BLaER1 treated with 17β-estradiol and CSF1 and Interleukin-3, amounts not matched to agents 10 nM and 100 nM (cell line): Measurements from ENCODE around the gene ADAT1.

Experiments
- H3K27ac ChIP-seq, 11 experiments: shearing (Covaris generic); formaldehyde crosslinking; 2 replicates each; pipeline ENCODE4 v1.8.1; 2022
- H3K27me3 ChIP-seq, 11 experiments: shearing (Covaris generic); formaldehyde crosslinking; 2 replicates each; pipeline ENCODE4 v1.8.1; 2022
- H3K36me3 ChIP-seq, 11 experiments: shearing (Covaris generic); formaldehyde crosslinking; 2 replicates each; pipeline ENCODE4 v1.8.1; 2022
- H3K4me1 ChIP-seq, 10 experiments: shearing (Covaris generic); formaldehyde crosslinking; 2 replicates each; pipeline ENCODE4 v1.8.1; 2022
- H3K4me2 ChIP-seq, 11 experiments: shearing (Covaris generic); formaldehyde crosslinking; 2 replicates each; pipeline ENCODE4 v1.8.1; 2022
- H3K4me3 ChIP-seq, 10 experiments: shearing (Covaris generic); formaldehyde crosslinking; 2 replicates each; pipeline ENCODE4 v1.8.1; 2022
- H3K9ac ChIP-seq, 11 experiments: shearing (Covaris generic); formaldehyde crosslinking; 2 replicates each; pipeline ENCODE4 v1.8.1; 2022
- H3K9me3 ChIP-seq, 11 experiments: shearing (Covaris generic); formaldehyde crosslinking; replicated peaks in 1 of 11; 2 replicates each; pipeline ENCODE4 v1.8.1; 2022
- H4K20me1 ChIP-seq, 11 experiments: shearing (Covaris generic); formaldehyde crosslinking; 2 replicates each; pipeline ENCODE4 v1.8.1; 2022
- Cebpa-rat ChIP-seq, 11 experiments: shearing (Covaris generic); IDR thresholded peaks; 2 replicates each; pipeline ENCODE4 v1.8.1; 2022

ADAT1 gene

GRCh38 chr16:75622761-75623605 lies at the start of gene ADAT1:
TSS of gene ADAT1 (minus strand) at chr16:75623281. CDS start at chr16:75620799, 2,482 bp downstream.
- Histone ChIP-seq H3K9ac (peak within 1 kb of the TSS; percentile 86 to 95 (median 92)), H3K4me3 (peak within 1 kb of the TSS; percentile 72 to 85 (median 82)), H3K4me1 (peaks cover 32 to 68% (median 50%) of the 10 kb centered on the region in 10 experiments), H3K27me3 (no peaks in the 10 kb centered on the region), H3K27ac (peak within 1 kb of the TSS; percentile 78 to 94 (median 88)), H3K4me2 (peak within 1 kb of the TSS; percentile 83 to 96 (median 93)), H4K20me1 (peaks cover 0 to 12% (median 7%) of the 10 kb centered on the region in 11 experiments; a peak in 10 of 22 replicates), H3K36me3 (peaks cover 50 to 67% (median 63%) of the 10 kb centered on the region in 11 experiments), H3K9me3 (no peaks in the 10 kb centered on the region)
- TF ChIP-seq Cebpa-rat (IDR thresholded peaks at IDR 0.05) = no peak

GRCh38 chr16:75667503-75667902 lies 44.4 kb upstream of the ADAT1 start:
- Histone ChIP-seq H3K4me1 (no peaks in the 10 kb centered on the region), H3K9ac (no peak overlapping the region), H3K27ac (no peak overlapping the region), H3K36me3 (peaks cover 0 to under 1% (median 0%) of the 10 kb centered on the region in 11 experiments; a peak in 2 of 22 replicates), H3K4me3 (no peak overlapping the region), H3K9me3 (peaks cover 0 to 4% (median 0%) of the 10 kb centered on the region in 11 experiments; a peak in 2 of 22 replicates), H4K20me1 (no peaks in the 10 kb centered on the region), H3K27me3 (no peaks in the 10 kb centered on the region), H3K4me2 (no peak overlapping the region)
- no peak for TF ChIP-seq Cebpa-rat (IDR thresholded peaks at IDR 0.05)

GRCh38 chr16:75660726-75661302 lies 37.7 kb upstream of the ADAT1 start:
- H3K27me3 ChIP-seq = no peaks in the 10 kb centered on the region
- peaks cover 0 to 40% (median 20%) of the 10 kb centered on the region in 11 experiments; a peak in 15 of 22 replicates for H4K20me1 ChIP-seq
- no peaks in the 10 kb centered on the region for H3K4me1 ChIP-seq
- peaks cover 0 to 4% (median 0%) of the 10 kb centered on the region in 11 experiments; a peak in 2 of 22 replicates for H3K9me3 ChIP-seq
- no peak for TF ChIP-seq Cebpa-rat (IDR thresholded peaks at IDR 0.05)
- H3K36me3 ChIP-seq = peaks cover 39 to 67% (median 57%) of the 10 kb centered on the region in 11 experiments
- H3K4me2 ChIP-seq = no peak overlapping the region
- no peak overlapping the region for H3K4me3 ChIP-seq
- H3K27ac ChIP-seq = no peak overlapping the region
- no peak overlapping the region for H3K9ac ChIP-seq

- H3K4me2 ChIP-seq = no peak overlapping the region
- peaks cover 0 to 1% (median 0%) of the 10 kb centered on the region in 11 experiments; a peak in 2 of 22 replicates for H3K9me3 ChIP-seq
- H3K4me1 ChIP-seq = no peaks in the 10 kb centered on the region
- H3K4me3 ChIP-seq = no peak overlapping the region
- no peak overlapping the region for H3K27ac ChIP-seq
- no peaks in the 10 kb centered on the region for H3K27me3 ChIP-seq
- H3K36me3 ChIP-seq = peaks cover 44 to 72% (median 62%) of the 10 kb centered on the region in 11 experiments
- H4K20me1 ChIP-seq = peaks cover 0 to 45% (median 20%) of the 10 kb centered on the region in 11 experiments; a peak in 15 of 22 replicates
- no peak for TF ChIP-seq Cebpa-rat (IDR thresholded peaks at IDR 0.05)
- no peak overlapping the region for H3K9ac ChIP-seq
Measured at GRCh38 chr16:75660321-75660720, 37.2 kb upstream of the ADAT1 start.

- Histone ChIP-seq H3K4me3 (no peak overlapping the region), H3K9me3 (no peaks in the 10 kb centered on the region), H3K4me2 (no peak overlapping the region), H4K20me1 (peaks cover 7 to 67% (median 34%) of the 10 kb centered on the region in 11 experiments; a peak in 18 of 22 replicates), H3K36me3 (peaks cover 65 to 92% (median 83%) of the 10 kb centered on the region in 11 experiments), H3K4me1 (peaks cover 0 to 10% (median 4%) of the 10 kb centered on the region in 10 experiments; a peak in 8 of 20 replicates), H3K27me3 (no peaks in the 10 kb centered on the region), H3K9ac (no peak overlapping the region), H3K27ac (no peak overlapping the region)
- no peak for TF ChIP-seq Cebpa-rat (IDR thresholded peaks at IDR 0.05)
Measured at GRCh38 chr16:75658175-75658574, 35.1 kb upstream of the ADAT1 start.

GRCh38 chr16:75653922-75654321 lies 30.8 kb upstream of the ADAT1 start:
- H3K4me1 ChIP-seq = peaks cover 19 to 45% (median 34%) of the 10 kb centered on the region in 10 experiments
- no peaks in the 10 kb centered on the region for H3K9me3 ChIP-seq
- H3K27me3 ChIP-seq = no peaks in the 10 kb centered on the region
- H3K4me3 ChIP-seq = no peak overlapping the region
- peaks cover 52 to 85% (median 62%) of the 10 kb centered on the region in 11 experiments for H3K36me3 ChIP-seq
- no peak overlapping the region for H3K27ac ChIP-seq
- no peak for TF ChIP-seq Cebpa-rat (IDR thresholded peaks at IDR 0.05)
- H4K20me1 ChIP-seq = peaks cover 39 to 95% (median 76%) of the 10 kb centered on the region in 11 experiments
- no peak overlapping the region for H3K9ac ChIP-seq
- H3K4me2 ChIP-seq = peak overlapping the region in 1 of 11 experiments; percentile 11; a peak in 1 of 22 replicates

- Histone ChIP-seq H3K9ac (peak overlapping the region; percentile 88 to 97 (median 93)), H3K4me1 (peaks cover 45 to 66% (median 58%) of the 10 kb centered on the region in 10 experiments), H3K27ac (peak overlapping the region; percentile 85 to 96 (median 93)), H3K27me3 (no peaks in the 10 kb centered on the region), H3K4me2 (peak overlapping the region; percentile 72 to 98 (median 91)), H3K9me3 (no peaks in the 10 kb centered on the region), H3K36me3 (peaks cover 18 to 58% (median 36%) of the 10 kb centered on the region in 11 experiments), H3K4me3 (peak overlapping the region; percentile 80 to 98 (median 94)), H4K20me1 (peaks cover 42 to 86% (median 64%) of the 10 kb centered on the region in 11 experiments)
- no peak for TF ChIP-seq Cebpa-rat (IDR thresholded peaks at IDR 0.05)
Measured at GRCh38 chr16:75648265-75649076, 25.4 kb upstream of the ADAT1 start.

- H3K4me1 ChIP-seq = peaks cover 45 to 58% (median 52%) of the 10 kb centered on the region in 10 experiments
- H3K36me3 ChIP-seq = peaks cover 25 to 58% (median 41%) of the 10 kb centered on the region in 11 experiments
- H3K9ac ChIP-seq = peak within 1 kb of the TSS; percentile 88 to 97 (median 93)
- H3K9me3 ChIP-seq = no peaks in the 10 kb centered on the region
- peaks cover 37 to 86% (median 66%) of the 10 kb centered on the region in 11 experiments for H4K20me1 ChIP-seq
- H3K27me3 ChIP-seq = no peaks in the 10 kb centered on the region
- no peak for TF ChIP-seq Cebpa-rat (IDR thresholded peaks at IDR 0.05)
- H3K4me3 ChIP-seq = peak within 1 kb of the TSS; percentile 80 to 98 (median 94)
- peak within 1 kb of the TSS; percentile 85 to 96 (median 93) for H3K27ac ChIP-seq
- H3K4me2 ChIP-seq = peak within 1 kb of the TSS; percentile 86 to 98 (median 93)
Measured at GRCh38 chr16:75647492-75648264, 24.6 kb upstream of the ADAT1 start, which contains the start of the genes KARS1 and TERF2IP. TSS of gene KARS1 (minus strand) at chr16:75647665. CDS start at chr16:75647639, 26 bp downstream. TSS of gene TERF2IP (plus strand) at chr16:75647773. CDS start at chr16:75647883, 110 bp downstream.
